Measurements from ENCODE around the gene LRFN2.

LRFN2 gene

GRCh38 chr6:40586369-40587201, 579 bp downstream of the LRFN2 start:
- no peak for DNase-seq (ENCODE audit: low spot score)

- no peak for DNase-seq (ENCODE audit: low spot score)
These were observed 1.4 kb downstream of the LRFN2 start for GRCh38 chr6:40585651-40586269.

GRCh38 chr6:40585223-40585622, 1.9 kb downstream of the LRFN2 start:
- DNase-seq (ENCODE audit: low spot score), result no peak

- DNase-seq (ENCODE audit: low spot score), result no peak
These were observed 2.4 kb downstream of the LRFN2 start for GRCh38 chr6:40584741-40585140.

- DNase-seq (ENCODE audit: low spot score), result no peak
These were observed 3.5 kb downstream of the LRFN2 start for GRCh38 chr6:40583709-40584108.

- DNase-seq (ENCODE audit: low spot score), result no peak
These were observed 4.3 kb downstream of the LRFN2 start for GRCh38 chr6:40582892-40583291.

GRCh38 chr6:40579101-40579500, 8.1 kb downstream of the LRFN2 start:
- no peak for DNase-seq (ENCODE audit: low spot score)

GRCh38 chr6:40577672-40578071, 9.5 kb downstream of the LRFN2 start:
- DNase-seq (ENCODE audit: low spot score), result no peak

GRCh38 chr6:40573221-40573620, 13.9 kb downstream of the LRFN2 start:
- no peak for DNase-seq (ENCODE audit: low spot score)

- DNase-seq (ENCODE audit: low spot score), result no peak
These were observed 17.8 kb downstream of the LRFN2 start for GRCh38 chr6:40569162-40569910.

- DNase-seq (ENCODE audit: low spot score), result no peak
These were observed 19.0 kb downstream of the LRFN2 start for GRCh38 chr6:40568062-40568708.

- no peak for DNase-seq (ENCODE audit: low spot score)
These were observed 24.1 kb downstream of the LRFN2 start for GRCh38 chr6:40563111-40563510.

- DNase-seq (ENCODE audit: low spot score), result no peak
These were observed 28.1 kb downstream of the LRFN2 start for GRCh38 chr6:40559056-40559455.

GRCh38 chr6:40558102-40558501, 29.1 kb downstream of the LRFN2 start:
- DNase-seq (ENCODE audit: low spot score), result no peak

- DNase-seq (ENCODE audit: low spot score), result no peak
These were observed 30.3 kb downstream of the LRFN2 start for GRCh38 chr6:40556881-40557280.

- DNase-seq (ENCODE audit: low spot score), result no peak
These were observed 31.1 kb downstream of the LRFN2 start for GRCh38 chr6:40556023-40556422.

GRCh38 chr6:40555092-40555491, 32.1 kb downstream of the LRFN2 start:
- DNase-seq (ENCODE audit: low spot score), result no peak

- DNase-seq (ENCODE audit: low spot score), result no peak
These were observed 34.2 kb downstream of the LRFN2 start for GRCh38 chr6:40552941-40553340.

GRCh38 chr6:40551966-40552505, 35.1 kb downstream of the LRFN2 start:
- DNase-seq (ENCODE audit: low spot score), result no peak

GRCh38 chr6:40550202-40551101, 36.7 kb downstream of the LRFN2 start:
- DNase-seq (ENCODE audit: low spot score), result peak; percentile 20

- no peak for DNase-seq (ENCODE audit: low spot score)
These were observed 41.2 kb downstream of the LRFN2 start for GRCh38 chr6:40545954-40546353.

All from SW480 (cell line).